Measurements from ENCODE around the gene ABHD12. TPM values are rescaled to one million over a fixed set of nuclear protein-coding genes. Genes with fewer than 3 reads are reported as not detected.
A peak's percentile ranks its signal among the peaks of the same experiment; 100 is the strongest.

ABHD12 gene
- total RNA-seq, 4 donors from 2014 or later: 11.9 to 18.4 (median 13.8) TPM

DNA sequence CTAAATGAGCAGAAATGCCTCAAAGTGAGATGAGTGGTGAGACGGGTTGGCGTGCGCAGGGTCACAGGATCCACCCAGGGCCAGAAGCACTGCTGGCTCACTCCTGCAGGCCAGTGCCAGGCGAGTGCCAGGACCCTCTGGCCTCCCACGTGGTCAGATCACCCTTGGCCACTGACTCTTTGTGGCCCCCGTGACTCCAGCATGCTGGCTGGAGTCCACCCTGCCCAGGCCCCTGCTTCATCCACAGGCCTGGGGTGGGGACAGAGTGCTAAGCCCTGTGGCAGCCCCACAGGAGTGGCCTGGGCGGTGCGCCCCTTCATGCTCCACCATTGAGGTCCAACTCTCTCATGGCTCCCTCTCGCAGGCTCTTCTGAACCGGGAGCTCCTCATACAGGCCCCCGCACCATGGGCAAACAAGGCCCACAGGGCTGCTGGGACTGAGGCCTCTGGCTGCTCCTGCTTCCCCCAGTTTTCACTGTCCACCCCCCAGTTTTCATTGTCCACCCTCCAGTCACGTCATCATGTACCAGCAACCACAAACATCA is 61.6 kb downstream of the ABHD12 start:
- Histone ChIP-seq H3K36me3 (no peaks in the 10 kb centered on the region), H3K4me3 (no peak overlapping the region), H3K4me1 (no peaks in the 10 kb centered on the region), H3K9me3 (no peaks in the 10 kb centered on the region), H3K27ac (no peak overlapping the region), H3K27me3 (no peaks in the 10 kb centered on the region)
- ATAC-seq (no peak), DNase-seq (no peak)
- TF ChIP-seq POLR2A (IDR thresholded peaks at IDR 0.05): no peak
- TF ChIP-seq CTCF (IDR thresholded peaks at IDR 0.05 in 4 of 5, conservative IDR thresholded peaks at IDR 0.05 in 1 of 5): no peak
- in situ Hi-C loops (cut with MboI; ENCODE audit: low sequenced_read_pairs in 4 of 4): no loop called here
- intact Hi-C loops (cut with DNase I; ENCODE audit: low total_unique reads): no loop called here

- no peak overlapping the region for H3K27ac ChIP-seq
- no peaks in the 10 kb centered on the region for H3K36me3 ChIP-seq
- H3K4me3 ChIP-seq: no peak overlapping the region
- no peaks in the 10 kb centered on the region for H3K4me1 ChIP-seq
- ATAC-seq (no peak), DNase-seq (no peak)
- in situ Hi-C loops (cut with MboI; ENCODE audit: low sequenced_read_pairs in 4 of 4) (no loop called here), intact Hi-C loops (cut with DNase I; ENCODE audit: low total_unique reads) (no loop called here)
- no peaks in the 10 kb centered on the region for H3K9me3 ChIP-seq
- no peaks in the 10 kb centered on the region for H3K27me3 ChIP-seq
- TF ChIP-seq POLR2A (IDR thresholded peaks at IDR 0.05) (no peak), CTCF (IDR thresholded peaks at IDR 0.05 in 4 of 5, conservative IDR thresholded peaks at IDR 0.05 in 1 of 5) (no peak)
Measured at GRCh38 chr20:25327521-25328235, 63.0 kb downstream of the ABHD12 start.

DNA sequence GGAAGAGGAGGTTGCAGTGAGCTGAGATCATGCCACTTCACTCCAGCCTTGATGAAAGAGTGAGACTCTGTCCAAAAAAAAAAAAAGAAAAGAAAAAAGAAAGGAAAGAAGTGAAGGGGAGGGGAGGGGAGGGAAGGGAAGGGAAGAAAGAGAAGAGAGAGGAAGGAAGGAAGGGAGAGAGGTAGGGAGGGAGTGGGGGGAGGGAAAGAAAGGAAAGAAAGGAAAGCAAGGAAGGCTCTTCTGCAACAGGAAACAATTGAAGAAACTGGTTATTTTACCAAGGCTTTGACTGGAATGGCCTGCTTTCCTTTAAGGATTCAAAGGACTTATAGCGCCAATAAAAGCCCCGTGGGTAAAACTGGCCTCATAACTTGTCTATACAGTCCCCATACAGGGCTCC is 64.6 kb downstream of the ABHD12 start:
- no peak overlapping the region for H3K4me3 ChIP-seq
- in situ Hi-C loops (cut with MboI; ENCODE audit: low sequenced_read_pairs in 4 of 4): no loop called here
- no peaks in the 10 kb centered on the region for H3K4me1 ChIP-seq
- no peak overlapping the region for H3K27ac ChIP-seq
- H3K27me3 ChIP-seq: no peaks in the 10 kb centered on the region
- ATAC-seq: no peak
- TF ChIP-seq CTCF (IDR thresholded peaks at IDR 0.05 in 4 of 5, conservative IDR thresholded peaks at IDR 0.05 in 1 of 5) (no peak), POLR2A (IDR thresholded peaks at IDR 0.05) (no peak)
- no peaks in the 10 kb centered on the region for H3K36me3 ChIP-seq
- no peaks in the 10 kb centered on the region for H3K9me3 ChIP-seq
- intact Hi-C loops (cut with DNase I; ENCODE audit: low total_unique reads): no loop called here
- no peak for DNase-seq

DNA sequence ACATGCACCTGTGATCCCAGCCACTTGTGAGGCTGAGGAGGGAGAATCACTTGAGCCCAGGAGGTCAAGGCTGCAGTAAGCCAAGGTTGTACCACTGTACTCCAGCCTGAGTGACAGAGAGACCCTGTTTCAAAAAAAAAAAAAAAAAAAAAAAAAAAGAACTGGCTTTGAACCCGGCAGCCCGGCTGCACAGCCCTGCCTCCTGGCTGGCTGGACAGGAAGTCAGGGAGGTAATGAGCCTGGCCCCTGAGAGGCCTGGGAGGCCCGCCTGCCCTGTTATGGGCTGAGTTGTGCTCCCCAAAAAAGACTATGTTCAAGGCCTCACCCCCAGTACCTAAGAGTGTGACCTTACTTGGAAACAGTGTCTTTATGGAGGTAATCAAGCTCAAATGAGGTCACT is 65.6 kb downstream of the ABHD12 start:
- no peak for TF ChIP-seq POLR2A (IDR thresholded peaks at IDR 0.05)
- no peak overlapping the region for H3K4me3 ChIP-seq
- no peaks in the 10 kb centered on the region for H3K9me3 ChIP-seq
- no peaks in the 10 kb centered on the region for H3K27me3 ChIP-seq
- in situ Hi-C loops (cut with MboI; ENCODE audit: low sequenced_read_pairs in 4 of 4): no loop called here
- ATAC-seq (no peak), DNase-seq (no peak)
- no peaks in the 10 kb centered on the region for H3K4me1 ChIP-seq
- intact Hi-C loops (cut with DNase I; ENCODE audit: low total_unique reads): no loop called here
- no peak overlapping the region for H3K27ac ChIP-seq
- H3K36me3 ChIP-seq: no peaks in the 10 kb centered on the region

- no peak overlapping the region for H3K4me3 ChIP-seq
- no peaks in the 10 kb centered on the region for H3K36me3 ChIP-seq
- intact Hi-C loops (cut with DNase I; ENCODE audit: low total_unique reads) (no loop called here), in situ Hi-C loops (cut with MboI; ENCODE audit: low sequenced_read_pairs in 4 of 4) (no loop called here)
- DNase-seq (peak; percentile 32 to 54), ATAC-seq (peak in 1 of 2 donors; percentile 44)
- H3K27me3 ChIP-seq: no peaks in the 10 kb centered on the region
- H3K27ac ChIP-seq: no peak overlapping the region
- no peaks in the 10 kb centered on the region for H3K9me3 ChIP-seq
- H3K4me1 ChIP-seq: no peaks in the 10 kb centered on the region
- TF ChIP-seq POLR2A (IDR thresholded peaks at IDR 0.05) (no peak), CTCF (IDR thresholded peaks at IDR 0.05 in 4 of 5, conservative IDR thresholded peaks at IDR 0.05 in 1 of 5) (no peak)
Measured at GRCh38 chr20:25324412-25324811, 66.2 kb downstream of the ABHD12 start.
